Activated gamma-delta T cell treated with anti-CD3 and anti-CD28 coated beads, Interleukin-2, amount 50 U/mL, for 16 hours (primary cell): ENCODE measurements around the gene TMEM205.
"Not testable (repeated sequence)": the region's sequence is repeated elsewhere in the genome, so short reads cannot be mapped to it uniquely, and the experiment has no call there.

Experiments used
- DNase-seq: peaks from one replicate; pipeline ENCODE4 v3.0.0-alpha.2; 2020; ENCODE audit warnings: low read depth

The TMEM205 gene

DNA sequence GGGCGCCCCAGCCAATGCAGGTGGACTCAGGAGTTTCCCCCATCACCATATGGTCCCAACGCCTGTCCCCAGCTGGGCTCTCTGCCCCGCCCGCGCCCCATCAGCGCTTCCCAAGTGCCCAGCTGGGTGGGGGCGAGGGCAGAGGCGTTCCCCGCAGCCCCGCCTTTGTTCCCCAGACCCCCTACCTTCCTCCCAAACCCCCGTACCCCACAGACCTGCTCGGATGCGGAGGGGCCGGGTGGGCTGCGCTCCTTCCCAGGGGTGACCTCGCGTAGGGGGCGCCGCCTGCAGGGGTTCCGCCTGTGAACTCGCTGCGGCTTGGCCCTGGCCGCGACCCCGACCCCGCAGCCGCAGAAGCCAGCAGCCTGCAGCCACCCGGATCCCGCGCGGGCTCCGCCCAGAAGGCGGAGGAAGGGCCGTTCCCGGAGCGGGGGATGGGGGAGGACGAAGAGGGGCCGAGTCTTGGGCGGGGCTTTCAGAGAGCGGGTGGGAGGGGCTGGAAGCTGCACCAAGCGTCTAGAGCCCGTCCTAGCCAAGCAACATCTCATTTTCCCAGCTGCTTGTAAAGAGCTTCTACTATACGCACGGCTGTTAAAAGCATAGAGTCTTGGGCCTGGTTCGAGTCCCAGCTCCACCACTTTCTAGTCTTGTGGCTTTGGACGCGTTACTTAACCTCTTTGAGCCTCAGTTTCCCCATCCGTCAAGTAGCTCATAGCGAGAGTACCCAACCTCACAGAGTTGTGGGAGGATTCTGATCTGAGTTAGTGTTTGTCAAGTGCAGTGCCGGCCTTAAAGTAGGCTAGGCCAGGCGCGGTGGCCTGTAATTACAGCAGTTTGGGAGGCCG, 6.6 kb downstream of the TMEM205 start, which contains the start of gene RAB3D:
TSS of gene RAB3D (minus strand) at position 404 of the 845 bp plus-strand sequence. CDS start 2,258 bp downstream, outside the sequence.
- peak; percentile 58 for DNase-seq

DNA sequence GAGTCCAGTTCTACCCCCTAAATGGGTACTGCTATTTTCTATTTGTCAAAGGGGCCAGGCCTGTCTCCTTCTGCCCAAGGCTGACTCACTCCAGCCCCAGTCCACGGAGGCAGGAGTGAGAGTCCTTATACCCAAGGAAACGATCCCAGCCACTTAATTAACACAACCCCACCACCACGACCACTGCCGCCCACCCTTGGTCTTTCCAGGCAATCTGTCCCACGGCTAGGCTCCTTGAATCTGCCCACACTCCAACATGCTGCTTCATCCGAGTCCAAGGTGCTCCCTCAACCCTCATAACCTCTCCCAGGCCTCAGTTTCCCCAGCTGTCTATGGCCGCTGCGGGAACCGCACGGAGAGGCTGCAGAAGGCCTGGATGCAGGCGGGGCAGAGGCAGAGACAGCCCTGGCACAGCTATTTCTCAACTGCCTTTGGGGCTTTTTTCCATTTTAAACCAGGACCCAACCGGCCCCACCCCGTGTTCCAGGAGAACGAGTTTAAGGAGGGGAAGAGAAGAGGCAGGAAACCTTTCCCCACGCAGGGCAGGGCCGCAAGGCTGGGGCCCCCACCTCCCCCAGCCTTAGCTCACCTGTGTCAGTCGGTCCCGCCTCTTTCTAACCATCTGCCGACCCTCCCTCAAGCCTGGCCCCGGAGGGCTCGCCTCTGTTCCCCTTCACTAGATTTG, 7.4 kb downstream of the TMEM205 start:
- DNase-seq = no peak

DNA sequence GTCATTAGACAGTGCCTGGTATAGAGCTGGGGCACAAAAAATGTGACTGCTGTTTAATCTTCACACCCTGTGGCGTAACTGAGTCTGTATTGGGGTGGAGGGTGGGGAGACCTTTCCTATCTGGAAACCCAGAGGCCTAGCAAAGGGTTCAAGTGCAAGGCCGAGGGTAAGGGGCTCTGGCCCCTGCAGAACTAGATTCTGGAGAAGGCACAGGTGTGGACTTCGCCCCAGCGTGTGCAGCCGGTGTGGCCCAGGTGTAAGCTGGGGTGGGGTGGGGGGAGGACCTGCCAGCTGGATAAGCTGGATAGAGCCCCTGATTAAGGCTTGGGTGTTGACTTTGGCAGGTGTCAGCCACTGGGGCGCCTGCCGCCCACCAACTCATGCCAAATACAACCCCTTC, 7.9 kb downstream of the TMEM205 start:
- no peak for DNase-seq

DNA sequence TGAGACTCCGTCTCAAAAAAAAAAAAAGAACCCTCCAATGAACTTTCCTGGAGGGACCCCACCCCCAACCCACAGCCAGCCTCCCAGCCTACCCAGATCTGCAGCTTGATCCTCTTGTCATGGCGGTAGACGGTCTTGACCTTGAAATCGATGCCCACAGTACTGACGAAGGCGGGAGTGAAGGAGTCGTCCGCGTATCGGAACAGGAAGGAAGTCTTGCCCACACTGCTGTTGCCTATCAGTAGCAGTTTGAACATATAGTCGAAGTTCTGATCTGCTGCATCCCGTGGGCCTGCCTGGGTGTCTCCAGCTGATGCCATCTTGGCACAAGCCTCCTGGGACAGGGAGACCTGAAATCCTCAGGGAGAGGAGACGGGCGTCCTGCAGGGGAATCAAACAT, 9.0 kb downstream of the TMEM205 start:
- no peak for DNase-seq

DNA sequence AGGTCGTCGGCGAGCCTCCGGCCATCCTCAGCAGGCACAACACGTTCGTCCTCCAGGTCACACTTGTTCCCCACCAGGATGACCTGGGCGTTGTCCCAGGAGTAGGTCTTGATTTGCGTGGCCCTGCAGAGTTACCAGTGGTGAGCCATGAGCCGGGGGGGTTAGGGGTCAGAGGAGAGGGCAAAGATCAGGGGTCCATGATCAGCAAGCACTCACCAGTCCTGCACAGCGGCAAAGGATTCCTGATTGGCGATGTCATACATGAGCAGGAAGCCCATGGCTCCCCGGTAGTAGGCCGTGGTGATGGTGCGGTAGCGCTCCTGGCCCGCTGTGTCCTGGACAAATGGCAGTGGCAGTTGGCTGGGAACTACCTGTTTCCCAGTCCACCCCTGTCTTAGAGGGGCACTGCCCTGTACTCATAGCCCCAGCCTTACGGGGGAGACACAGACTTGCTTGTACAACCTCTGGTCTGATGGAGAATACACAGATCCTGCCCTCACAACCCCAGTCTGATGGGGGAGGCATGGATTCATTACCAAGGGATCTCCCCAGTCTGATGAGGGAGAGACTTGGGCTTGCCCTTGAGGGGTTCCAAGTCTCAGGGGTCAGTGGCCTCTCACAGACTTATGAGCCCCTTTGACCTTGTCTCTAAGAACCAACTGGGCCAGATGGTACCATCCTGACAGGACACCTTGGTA, 10.5 kb downstream of the TMEM205 start:
- DNase-seq = no peak

DNA sequence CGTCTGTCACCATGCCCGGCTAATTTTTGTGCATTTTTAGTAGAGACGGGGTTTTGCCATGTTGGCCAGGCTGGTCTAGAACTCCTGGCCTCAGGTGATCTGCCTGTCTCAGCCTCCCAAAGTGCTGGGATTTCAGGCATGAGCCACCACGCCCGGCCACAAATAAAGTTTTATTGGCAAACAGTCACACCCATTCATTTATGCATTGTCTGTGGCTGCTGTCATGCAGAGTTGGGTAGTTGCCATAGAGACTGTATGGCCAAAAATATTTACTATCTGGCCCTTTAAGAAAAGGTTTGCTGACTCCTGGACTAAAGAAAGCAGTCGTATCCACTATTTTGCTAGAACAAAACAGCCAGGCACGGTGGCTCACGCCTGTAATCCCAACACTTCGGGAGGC, 12.2 kb downstream of the TMEM205 start:
- not testable (repeated sequence) for DNase-seq

DNA sequence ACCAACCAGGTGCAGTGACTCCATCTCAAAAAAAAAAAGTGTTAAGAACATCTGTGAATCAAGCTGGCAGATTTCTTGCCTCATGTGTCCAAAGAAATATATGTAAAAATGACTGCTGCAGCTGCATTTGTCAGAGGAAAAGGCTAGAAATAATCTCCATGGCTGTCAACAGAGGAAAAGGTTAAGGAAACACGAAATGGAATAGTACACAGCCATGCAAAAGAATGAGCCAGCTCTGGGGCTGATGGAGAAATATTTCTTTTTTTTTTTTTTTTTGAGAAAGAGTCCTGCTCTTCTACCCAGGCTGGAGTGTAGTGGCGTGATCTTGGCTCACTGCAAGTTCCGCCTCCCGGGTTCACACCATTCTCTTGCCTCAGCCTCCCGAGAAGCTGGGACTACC, 13.2 kb downstream of the TMEM205 start:
- no peak for DNase-seq

DNA sequence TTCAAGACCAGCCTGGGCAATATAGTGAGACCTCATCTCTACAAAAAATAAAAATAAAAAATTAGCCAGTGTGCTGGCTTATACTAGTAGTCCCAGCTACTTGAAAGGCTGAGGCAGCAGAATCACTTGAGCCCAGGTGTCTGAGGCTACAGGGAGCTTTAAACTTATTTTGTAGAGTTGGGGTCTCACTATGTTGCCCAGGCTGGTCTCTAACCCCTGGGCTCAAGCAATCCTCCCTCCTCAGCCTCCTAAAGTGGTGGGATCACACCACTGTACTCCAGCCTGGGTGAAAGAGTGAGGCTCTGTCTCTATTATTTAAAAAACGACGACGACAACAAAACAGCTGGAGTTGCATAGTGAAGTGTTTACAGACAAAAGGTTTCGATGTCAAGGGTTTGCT, 14.6 kb downstream of the TMEM205 start:
- no peak for DNase-seq

DNA sequence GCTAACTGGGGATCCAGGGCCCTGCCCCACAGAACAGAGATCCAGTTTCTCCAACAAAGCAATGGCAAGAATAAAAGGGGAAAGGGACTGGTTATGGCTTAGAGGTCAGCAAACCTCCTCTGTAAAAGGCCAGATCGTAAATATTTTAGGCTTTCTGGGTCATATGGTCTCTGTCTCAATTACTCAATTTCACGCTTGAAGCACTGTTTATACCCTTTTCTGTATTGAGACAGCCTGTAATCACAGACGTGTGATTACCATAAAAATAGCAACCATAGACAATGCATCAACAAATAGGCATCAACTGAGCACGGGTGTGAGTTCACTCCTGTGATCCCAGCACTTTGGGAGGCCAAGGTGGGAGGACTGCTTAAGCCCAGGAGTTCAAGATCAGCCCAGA, 15.9 kb downstream of the TMEM205 start:
- DNase-seq = no peak

DNA sequence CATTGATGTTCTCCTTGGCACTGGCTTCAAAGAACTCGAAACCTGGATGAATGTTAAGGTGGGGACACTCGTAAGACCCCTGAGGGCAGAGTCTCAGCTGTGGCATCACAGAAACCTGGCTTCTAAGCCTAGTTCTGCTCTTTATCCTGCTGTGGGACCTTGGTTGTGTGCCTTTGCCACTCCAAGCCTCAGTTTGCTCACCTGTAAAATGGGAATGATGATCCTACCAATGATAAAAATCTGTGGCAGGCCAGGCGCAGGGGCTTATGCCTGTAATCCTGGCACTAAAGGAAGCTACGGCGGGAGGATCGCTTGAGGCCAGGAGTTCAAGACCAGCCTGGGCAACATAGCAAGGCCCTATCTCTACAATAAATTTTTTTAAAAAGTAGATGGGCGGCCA, 20.5 kb downstream of the TMEM205 start:
- no peak for DNase-seq

DNA sequence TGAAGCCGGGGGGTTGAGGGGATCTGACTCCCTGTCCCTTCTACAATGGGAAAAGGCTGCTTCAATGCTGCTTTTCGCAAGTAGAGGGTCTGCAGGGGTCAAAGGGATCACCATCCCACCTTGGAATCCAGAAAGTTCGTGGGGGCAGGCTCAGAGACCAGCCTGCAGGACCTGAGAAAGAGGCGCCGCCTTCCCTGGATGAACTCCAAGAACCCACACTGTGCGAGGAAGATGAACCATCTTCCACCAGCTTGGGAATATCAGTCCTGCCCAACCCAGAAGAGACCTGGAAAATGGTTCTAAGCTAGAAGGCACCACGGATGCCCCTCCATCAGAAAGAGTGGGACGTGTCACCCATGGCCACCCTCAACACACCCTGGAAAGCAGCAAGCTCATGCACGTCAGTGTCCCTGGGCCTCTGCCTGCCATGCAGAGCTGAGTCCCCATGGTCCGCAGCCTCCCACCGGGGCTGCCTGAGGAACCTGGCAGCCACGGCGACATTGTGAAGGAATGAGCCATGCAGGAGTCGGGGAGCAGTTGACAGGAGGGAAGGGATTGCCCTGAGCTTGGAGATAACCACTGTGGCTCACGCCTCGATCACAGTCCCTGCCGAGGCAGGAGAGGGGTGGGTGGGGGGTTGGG, 21.2 kb downstream of the TMEM205 start:
- no peak for DNase-seq

DNA sequence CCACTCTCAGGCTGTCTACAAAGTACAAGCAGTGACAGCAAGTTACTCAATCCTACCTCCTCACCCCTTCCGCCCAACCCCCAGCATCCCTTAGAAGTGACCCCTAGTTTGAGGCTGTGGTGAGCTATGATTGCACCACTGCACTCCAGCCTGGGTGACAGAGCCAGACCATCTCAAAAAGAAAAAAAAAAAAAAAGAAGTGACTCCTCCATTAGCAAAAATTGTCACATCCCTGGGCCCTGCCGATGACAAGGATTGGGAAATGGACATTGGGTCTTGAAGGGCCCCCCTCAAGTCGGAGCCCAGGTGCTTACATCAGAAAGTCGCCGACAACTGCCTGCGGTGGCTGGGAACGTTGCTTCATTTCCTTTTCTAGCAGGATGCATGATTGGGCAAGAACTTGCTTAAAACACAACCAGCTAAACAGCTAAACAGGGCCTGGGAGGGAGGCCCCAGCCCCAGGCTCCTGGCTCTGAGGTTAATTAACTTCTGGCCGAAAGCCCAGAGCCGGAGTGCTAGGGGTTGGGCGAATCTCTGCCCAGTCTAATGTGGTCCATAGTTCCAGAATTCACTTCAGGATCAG, 21.9 kb downstream of the TMEM205 start:
- no peak for DNase-seq

DNA sequence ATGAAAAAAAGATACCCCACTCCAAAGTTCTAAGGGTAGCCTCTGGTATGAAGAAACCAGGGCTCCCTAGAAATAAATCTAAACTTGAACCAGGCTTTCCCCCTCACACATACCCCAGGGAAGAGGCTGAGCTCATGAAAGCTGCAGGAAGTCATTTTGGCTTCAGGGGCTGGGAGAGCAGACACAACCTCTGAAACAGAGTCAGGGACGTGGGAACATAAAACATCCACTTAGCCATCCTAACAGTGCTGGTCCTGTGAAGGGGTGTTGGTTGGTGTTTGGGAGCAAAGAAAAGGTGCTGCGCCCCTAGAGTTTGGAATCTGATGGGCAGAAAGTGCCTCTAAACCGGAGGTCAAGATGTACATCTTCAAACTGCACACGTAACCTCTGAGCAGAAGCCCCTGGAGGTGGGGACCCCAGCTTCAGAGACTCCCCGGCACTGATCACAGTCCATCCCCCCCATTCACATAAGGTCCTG, 22.4 kb downstream of the TMEM205 start:
- DNase-seq = no peak

DNA sequence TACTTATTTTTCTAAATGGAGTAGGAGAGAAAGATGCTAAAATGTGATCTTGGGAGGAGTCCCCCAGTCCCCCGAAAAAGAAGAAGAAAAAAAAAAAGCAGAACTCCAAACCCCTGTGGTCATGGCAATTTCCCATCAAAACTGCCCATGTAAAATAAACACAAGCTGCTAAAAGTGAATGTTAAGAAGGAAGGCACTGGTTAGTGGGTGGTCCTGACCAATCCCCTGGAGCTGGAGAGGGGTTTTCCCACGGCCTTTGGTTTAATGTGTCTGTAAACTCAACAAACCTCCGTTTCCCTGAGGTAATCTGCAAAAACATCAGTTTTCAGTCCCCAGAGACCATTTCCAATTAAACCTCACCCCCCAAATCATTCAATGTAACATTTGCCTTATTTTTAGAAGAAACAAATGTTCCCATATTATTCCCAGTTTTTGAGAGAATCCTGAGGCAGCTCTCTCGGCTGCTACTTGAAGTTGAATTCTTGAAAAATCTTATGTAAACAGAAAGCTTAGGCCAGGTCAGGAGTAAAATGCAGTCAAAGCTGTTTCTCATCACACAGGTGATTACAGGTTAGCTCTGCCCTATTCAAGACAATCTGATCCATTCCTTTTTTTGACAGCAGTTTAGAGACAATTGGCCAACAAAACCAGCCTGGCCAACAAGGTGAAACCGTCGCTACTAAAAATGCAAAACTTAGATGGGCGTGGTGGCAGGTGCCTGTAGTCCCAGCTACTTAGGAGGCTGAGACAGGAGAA, 23.6 kb downstream of the TMEM205 start:
- no peak for DNase-seq

DNA sequence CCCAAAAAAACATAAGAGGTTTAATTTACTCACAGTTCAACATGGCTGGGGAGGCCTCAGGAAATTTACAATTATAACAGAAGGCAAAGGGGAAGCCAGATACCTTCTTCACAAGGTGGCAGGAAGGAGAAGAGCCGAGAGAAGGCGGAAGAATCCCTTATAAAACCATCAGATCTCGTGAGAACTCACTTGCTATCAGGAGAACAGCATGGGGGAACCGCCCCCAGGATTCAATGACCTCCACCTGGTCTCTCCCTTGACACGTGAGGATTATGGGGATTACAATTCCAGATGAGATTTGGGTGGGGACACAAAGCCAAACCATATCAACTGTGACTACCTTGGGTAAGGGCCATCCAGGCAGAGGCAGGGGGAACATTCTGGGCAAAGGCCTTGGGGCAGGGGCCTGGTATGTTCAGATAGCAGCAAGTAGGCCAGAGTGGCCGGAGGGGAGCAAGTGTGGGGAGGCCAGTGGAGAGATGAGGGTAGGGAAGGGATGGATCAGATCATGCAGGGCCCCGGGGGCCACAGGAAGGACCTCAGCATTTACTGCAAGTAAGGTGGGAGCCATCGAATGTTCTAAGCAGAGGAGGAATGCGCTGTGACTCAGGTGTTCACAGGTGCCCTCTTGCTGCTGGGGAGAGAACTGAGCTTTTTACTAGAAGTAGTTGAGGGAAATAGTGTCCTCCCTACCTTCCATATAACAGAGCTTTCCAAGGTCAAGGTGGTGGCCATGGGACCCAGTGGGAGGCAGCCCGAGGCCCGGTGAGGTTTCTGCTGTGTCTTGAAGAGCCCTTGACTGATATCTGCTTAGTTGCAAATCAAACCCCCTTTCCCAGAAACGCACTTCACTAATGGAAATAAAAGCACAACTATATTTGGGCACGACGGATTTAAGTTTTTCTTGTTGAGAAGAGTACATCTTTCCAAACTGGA, 24.6 kb downstream of the TMEM205 start:
- no peak for DNase-seq

DNA sequence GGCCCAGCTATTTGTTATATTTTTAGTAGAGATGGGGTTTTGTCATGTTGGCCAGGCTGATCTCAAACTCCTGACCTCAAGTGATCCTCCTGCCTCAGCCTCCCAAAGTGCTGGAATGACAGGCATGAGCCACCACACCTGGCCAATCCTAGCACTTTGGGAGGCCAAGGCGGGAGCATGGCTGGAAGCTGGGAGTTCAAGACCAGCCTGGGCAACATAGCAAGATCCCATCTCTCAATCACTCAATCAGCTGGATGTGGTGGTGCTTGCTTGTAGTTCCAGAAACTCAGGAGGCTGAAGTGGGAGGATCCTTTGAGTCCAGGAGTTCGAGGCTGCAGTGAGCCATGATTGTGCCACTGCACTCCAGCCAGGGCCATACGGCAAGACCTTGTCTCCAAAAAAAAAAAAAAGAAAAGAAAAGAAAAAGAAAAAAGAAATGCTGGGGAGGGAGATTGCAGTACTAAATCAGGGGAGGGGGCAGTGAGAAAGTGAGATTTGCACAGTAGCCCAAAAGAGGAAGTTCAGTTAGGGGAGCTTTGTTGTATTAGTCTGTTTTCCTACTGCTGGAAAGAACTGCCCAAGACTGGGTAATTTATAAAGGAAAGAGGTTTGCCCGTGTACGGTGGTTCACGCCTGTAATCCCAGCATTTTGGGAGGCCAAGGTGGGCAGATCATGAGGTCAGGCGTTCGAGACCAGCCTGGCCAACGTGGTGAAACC, 25.6 kb downstream of the TMEM205 start:
- not testable (repeated sequence) for DNase-seq

DNA sequence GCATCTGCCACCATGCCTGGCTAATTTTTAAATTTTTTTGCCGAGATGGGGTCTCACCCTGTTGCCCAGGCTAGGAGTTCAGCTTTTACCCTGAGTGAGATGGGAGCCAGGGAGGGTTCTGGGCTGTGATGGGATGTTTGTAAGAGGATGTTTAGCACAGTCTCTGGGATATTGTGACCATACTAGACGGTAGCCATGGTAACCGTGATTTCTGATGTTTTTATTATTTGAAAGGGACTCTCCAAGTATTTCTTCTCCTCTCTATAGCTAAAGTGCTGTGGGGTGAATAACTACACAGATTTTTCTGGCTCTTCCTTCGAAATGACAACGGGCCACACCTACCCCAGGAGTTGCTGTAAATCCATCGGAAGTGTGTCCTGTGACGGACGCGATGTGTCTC, 39.7 kb downstream of the TMEM205 start:
- DNase-seq = no peak

DNA sequence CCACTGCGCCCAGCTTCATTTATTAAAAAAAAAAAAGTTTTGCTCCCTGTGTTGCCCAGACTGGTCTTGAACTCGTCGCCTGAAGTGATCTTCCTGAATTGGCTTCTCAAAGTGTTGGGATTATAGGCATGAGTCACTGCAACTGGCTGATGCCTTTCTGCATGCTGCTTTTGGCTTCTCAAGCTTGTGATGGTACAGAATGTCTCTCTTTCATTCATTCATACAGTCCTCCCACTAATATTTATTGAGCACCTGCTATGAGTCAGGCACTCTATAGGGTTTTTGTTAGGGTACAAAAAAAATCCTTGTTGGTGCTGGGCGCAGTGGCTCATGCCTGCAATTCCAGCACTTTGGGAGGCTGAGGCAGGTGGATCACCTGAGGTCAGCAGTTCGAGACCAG, 41.1 kb downstream of the TMEM205 start:
- no peak for DNase-seq

DNA sequence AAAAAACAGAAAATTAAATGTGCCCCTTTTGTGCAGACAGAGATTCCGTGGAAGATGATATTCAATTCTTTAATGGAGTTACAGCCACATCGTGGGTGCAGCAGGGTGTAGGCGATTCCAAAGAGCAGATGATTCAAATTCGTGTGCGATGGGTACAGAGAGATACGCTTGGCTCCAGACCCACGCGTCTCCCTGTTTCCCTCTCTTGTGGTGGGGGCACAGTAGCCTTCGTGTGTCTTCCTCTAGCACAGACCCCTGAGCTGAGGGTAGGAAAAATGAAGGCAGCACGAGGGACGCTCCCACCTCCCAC, 45.3 kb downstream of the TMEM205 start:
- no peak for DNase-seq
